ENCODE measurements around the gene MCM9. TPM values are rescaled to one million over a fixed set of nuclear protein-coding genes. Genes with fewer than 3 reads are reported as not detected.

The MCM9 gene
- total RNA-seq, result 8.9 and 9.8 TPM in 2 replicates

GRCh38 chr6:118934461-118935330 lies at the start of gene MCM9:
Gene MCM9, minus strand, starts transcription at chr6:118935159. Its CDS starts 3,436 bp downstream, at chr6:118931723.

GRCh38 chr6:118893807-118894424 lies 41.0 kb downstream of the MCM9 start, which contains the start of gene ASF1A:
Gene ASF1A, plus strand, starts transcription at chr6:118894152. Its CDS starts 262 bp downstream, at chr6:118894414.

Other genes with a start within 250 kb of the MCM9 start
- gene ASF1A, start 41.0 kb downstream of the MCM9 start, total RNA-seq, result 16.9 and 20.8 TPM in 2 replicates
- gene FAM184A, start 143.5 kb upstream of the MCM9 start, total RNA-seq, result 0.18 and 0.19 TPM in 2 replicates